Astrocyte of the cerebellum (primary cell): ENCODE results near the gene PSG6.
"Not testable (repeated sequence)": the region's sequence is repeated elsewhere in the genome, so short reads cannot be mapped to it uniquely, and the experiment has no call there.

Source experiments
- DNase-seq: peaks from one replicate; pipeline ENCODE4 v3.0.0-alpha.2; 2011; ENCODE audit warnings: low read depth
- H3K4me3 ChIP-seq: 2 replicates; pipeline ENCODE4 v1.5.1; 2011; ENCODE audit warnings: mild to moderate bottlenecking, low read depth, low read length, moderate library complexity
- in situ Hi-C: cut with HindIII; loops from 2 replicates; pipeline ENCODE4 v1.10.0; 2017; ENCODE audit warnings: low sequenced_read_pairs
- TF ChIP-seq, protein P1 (sequence below): IDR thresholded peaks from 2 replicates; pipeline ENCODE4 v1.5.1; 2012; ENCODE audit warnings: low read length, low read depth, moderate library complexity, mild to moderate bottlenecking; ENCODE audit errors: missing control alignments

PSG6 gene

DNA sequence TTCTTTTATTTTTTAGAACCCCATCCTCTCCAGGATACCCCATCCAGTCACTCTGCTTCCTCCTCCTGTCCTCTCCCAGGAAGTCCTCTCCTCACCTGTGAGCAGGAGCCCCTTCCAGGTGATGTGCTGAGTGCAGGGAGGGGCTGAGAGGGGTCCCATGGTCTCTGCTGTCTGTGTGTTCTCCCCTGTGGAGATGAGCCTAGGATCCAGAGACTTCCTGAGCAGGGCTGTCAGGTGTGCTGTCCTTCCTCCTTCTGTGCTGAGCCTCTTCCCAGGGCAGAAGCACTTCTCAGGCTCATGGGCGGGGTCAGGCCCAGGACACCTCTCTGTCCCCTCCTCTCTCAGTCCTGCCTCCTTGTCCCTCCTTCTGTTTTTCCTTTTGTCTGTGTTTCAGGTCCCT lies at the start of gene PSG6:
PSG6 (minus strand) TSS at position 261 of the 400 bp plus-strand sequence; CDS start at position 159, 102 bp downstream.
- DNase-seq = not testable (repeated sequence)

DNA sequence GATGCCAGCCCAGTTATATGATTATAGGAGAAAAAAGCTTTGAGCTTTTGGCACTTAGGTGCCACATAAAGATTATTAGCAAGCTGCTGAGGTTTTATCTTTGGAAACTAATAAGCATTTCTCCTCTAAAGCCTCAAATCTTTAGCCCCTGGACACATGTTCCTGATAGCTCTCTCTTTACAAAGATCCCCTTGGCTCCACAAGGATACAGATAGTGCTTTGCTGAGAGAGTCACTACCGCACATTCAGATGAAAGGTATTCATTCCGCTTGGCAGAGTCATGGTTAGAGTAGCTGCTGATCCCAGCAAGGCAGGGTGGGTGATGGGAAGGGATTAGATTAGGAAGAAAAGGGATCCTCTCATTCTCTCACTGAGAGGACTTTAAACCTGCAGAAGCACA lies 47.5 kb upstream of the PSG6 start:
- in situ Hi-C loops = no loop called here
- H3K4me3 ChIP-seq = no peak overlapping the region
- TF ChIP-seq, protein P1, sequence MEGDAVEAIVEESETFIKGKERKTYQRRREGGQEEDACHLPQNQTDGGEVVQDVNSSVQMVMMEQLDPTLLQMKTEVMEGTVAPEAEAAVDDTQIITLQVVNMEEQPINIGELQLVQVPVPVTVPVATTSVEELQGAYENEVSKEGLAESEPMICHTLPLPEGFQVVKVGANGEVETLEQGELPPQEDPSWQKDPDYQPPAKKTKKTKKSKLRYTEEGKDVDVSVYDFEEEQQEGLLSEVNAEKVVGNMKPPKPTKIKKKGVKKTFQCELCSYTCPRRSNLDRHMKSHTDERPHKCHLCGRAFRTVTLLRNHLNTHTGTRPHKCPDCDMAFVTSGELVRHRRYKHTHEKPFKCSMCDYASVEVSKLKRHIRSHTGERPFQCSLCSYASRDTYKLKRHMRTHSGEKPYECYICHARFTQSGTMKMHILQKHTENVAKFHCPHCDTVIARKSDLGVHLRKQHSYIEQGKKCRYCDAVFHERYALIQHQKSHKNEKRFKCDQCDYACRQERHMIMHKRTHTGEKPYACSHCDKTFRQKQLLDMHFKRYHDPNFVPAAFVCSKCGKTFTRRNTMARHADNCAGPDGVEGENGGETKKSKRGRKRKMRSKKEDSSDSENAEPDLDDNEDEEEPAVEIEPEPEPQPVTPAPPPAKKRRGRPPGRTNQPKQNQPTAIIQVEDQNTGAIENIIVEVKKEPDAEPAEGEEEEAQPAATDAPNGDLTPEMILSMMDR = no peak
- DNase-seq = no peak

More for the DNA sequence above, at the start of gene PSG6:
- H3K4me3 ChIP-seq, in situ Hi-C loops: not testable (repeated sequence)

DNA sequence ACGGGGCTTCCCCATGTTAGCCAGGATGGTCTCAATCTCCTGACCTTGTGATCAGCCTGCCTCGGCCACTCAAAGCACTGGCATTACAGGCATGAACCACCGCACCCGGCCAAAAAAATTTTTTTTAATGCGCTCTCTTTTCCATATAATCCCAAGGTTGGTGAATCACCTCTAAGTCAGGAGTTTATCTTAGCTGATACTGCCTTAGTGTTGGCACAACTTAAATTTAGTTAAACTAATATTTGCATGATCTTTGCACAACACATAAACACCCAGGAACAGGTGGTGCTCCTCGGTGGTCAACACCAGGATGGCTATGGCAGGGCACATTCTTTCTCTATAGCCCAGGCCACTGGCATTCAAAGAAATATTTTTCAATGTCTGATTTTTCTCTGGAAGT lies 43.4 kb upstream of the PSG6 start:
- TF ChIP-seq, protein P1 = no peak
- DNase-seq = no peak
- in situ Hi-C loops = no loop called here

GRCh38 chr19:42952126-42952525 lies 34.4 kb upstream of the PSG6 start:
- in situ Hi-C loops, DNase-seq: not testable (repeated sequence)

More for the DNA sequence above, 43.4 kb upstream of the PSG6 start:
- H3K4me3 ChIP-seq = no peak overlapping the region

DNA sequence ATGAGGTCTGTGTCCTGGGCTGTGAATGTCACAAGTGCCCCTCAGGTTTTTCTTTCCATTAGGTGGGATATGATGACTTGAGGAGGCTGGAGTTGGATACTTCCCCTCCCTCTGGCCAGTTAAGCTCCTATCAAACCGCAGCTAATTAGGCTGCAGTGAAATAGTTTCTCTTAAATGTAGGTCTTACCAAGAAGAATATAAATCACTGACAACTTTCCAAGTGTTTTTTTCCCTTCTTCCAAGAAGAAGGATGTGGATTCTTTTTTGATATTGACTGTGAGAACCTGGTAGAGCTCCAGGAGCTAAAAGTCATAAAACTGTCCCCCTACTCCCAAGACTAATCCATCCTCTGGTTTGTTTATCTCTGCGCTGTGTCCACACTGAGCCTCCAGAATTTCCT lies 33.8 kb upstream of the PSG6 start:
- H3K4me3 ChIP-seq, in situ Hi-C loops, DNase-seq: not testable (repeated sequence)

More at GRCh38 chr19:42952126-42952525, 34.4 kb upstream of the PSG6 start:
- not testable (repeated sequence) for H3K4me3 ChIP-seq

GRCh38 chr19:42942187-42942789 lies 24.6 kb upstream of the PSG6 start:
- in situ Hi-C loops = no loop called here

GRCh38 chr19:42937107-42937506 lies 19.4 kb upstream of the PSG6 start, which contains the start of gene PSG7:
PSG7 (minus strand) TSS chr19:42937207; CDS start chr19:42937076, 131 bp downstream.
- DNase-seq, H3K4me3 ChIP-seq, in situ Hi-C loops: not testable (repeated sequence)

More at GRCh38 chr19:42942187-42942789, 24.6 kb upstream of the PSG6 start:
- no peak for DNase-seq
- TF ChIP-seq, protein P1 = peak; percentile 63
- no peak overlapping the region for H3K4me3 ChIP-seq

DNA sequence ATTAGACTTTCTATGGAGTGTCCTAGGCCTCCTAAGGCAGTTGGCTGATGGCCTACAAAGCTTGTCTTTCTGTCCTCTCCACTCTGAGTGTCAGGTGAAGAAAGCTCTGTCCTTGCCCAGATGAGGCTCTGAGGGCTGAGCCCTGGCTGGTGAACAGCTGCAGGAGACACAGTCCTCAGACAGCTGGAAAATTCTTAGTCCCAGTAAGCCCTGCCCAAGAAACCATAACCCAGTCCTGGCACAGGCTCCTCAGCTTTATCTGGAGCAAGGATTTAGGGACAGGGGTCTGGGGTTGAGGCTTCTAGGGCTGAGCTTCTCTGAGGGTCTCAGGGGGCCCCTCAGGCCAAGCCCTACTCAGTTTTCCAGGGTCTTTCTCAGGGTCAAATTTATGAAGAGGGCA lies 17.0 kb upstream of the PSG6 start:
- H3K4me3 ChIP-seq, DNase-seq, in situ Hi-C loops: not testable (repeated sequence)

DNA sequence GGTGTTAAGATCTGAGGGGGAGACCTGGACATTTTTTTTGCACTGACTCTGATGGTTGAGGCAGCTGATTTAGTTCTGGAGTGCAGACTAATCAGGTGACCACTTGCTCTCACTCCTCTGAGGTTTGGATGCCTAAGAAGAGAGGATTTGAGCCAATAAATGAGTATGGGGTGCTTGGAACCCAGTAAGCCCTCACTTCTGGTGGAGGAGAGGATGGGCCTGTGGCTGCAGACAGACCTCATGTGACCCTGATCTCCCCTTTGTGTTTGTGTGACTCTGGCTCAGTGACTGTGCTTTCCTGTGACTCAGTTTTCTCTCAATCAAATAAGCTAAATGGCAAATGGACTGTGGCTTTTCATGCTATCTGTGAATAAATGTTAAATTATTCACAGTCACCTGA lies 16.5 kb upstream of the PSG6 start:
- H3K4me3 ChIP-seq, DNase-seq, in situ Hi-C loops: not testable (repeated sequence)

GRCh38 chr19:42933412-42933811 lies 15.7 kb upstream of the PSG6 start:
- DNase-seq, H3K4me3 ChIP-seq, in situ Hi-C loops: not testable (repeated sequence)

GRCh38 chr19:42932485-42933101 lies 14.9 kb upstream of the PSG6 start:
- H3K4me3 ChIP-seq, in situ Hi-C loops: not testable (repeated sequence)
- peak; percentile 50 for DNase-seq
